Smooth muscle cell of the umbilical artery (primary cell): ENCODE data around the gene BSN. TPM values are rescaled to one million over a fixed set of nuclear protein-coding genes. Genes with fewer than 3 reads are reported as not detected.

Experiments used
- total RNA-seq: library from RNA; depleted of rRNA; stranded (reverse); fragments of >200 nt; gene quantifications from 2 replicates; pipeline ENCODE4 v1.2.3, GENCODE V29; 2014

BSN gene, protein sequence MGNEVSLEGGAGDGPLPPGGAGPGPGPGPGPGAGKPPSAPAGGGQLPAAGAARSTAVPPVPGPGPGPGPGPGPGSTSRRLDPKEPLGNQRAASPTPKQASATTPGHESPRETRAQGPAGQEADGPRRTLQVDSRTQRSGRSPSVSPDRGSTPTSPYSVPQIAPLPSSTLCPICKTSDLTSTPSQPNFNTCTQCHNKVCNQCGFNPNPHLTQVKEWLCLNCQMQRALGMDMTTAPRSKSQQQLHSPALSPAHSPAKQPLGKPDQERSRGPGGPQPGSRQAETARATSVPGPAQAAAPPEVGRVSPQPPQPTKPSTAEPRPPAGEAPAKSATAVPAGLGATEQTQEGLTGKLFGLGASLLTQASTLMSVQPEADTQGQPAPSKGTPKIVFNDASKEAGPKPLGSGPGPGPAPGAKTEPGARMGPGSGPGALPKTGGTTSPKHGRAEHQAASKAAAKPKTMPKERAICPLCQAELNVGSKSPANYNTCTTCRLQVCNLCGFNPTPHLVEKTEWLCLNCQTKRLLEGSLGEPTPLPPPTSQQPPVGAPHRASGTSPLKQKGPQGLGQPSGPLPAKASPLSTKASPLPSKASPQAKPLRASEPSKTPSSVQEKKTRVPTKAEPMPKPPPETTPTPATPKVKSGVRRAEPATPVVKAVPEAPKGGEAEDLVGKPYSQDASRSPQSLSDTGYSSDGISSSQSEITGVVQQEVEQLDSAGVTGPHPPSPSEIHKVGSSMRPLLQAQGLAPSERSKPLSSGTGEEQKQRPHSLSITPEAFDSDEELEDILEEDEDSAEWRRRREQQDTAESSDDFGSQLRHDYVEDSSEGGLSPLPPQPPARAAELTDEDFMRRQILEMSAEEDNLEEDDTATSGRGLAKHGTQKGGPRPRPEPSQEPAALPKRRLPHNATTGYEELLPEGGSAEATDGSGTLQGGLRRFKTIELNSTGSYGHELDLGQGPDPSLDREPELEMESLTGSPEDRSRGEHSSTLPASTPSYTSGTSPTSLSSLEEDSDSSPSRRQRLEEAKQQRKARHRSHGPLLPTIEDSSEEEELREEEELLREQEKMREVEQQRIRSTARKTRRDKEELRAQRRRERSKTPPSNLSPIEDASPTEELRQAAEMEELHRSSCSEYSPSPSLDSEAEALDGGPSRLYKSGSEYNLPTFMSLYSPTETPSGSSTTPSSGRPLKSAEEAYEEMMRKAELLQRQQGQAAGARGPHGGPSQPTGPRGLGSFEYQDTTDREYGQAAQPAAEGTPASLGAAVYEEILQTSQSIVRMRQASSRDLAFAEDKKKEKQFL (N-terminal part only)
- total RNA-seq, result under 0.01 and 0.14 TPM in 2 replicates

GRCh38 chr3:49553692-49554632, at the start of gene BSN:
Gene BSN, plus strand, starts transcription at chr3:49554477. Its CDS starts 126 bp downstream, at chr3:49554603.

DNA sequence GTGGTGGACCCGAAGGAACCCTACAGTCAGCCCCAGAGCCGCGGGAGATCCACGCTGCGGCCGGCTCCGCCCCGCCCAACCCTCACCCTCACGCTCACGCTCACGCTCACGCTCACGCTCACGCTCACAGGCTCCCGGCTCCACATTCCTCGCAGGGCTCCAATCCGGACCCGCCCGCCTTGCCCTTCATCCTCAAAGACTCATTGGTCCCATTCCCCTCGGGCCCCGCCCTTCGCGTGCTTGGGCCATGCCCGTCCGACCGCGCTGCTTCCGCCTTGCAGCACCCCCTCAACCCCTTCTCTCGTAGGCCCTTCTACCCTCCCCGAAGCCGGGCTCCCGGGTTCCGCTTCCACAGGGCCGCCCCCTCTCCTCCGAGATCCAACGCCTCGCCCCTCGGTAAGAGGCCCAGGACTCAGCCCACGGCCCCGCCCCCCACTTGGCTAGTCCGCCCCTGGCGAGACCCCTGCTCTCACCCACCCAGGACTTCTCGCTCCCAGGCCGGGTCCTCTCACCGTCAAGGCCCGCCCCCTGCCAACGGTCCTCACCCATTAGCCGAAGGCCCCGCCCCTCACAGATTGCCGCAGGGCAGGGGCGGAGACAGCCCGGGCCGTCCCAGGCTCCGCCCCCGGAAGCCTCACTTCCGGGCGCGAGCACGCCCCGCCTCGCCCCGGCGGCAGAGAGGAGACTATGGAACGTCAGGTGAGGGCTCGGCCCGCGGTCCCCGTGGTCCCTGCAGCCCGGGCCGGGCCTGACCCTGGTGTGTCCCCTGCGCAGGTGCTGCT, 119.6 kb downstream of the BSN start, which contains the start of gene APEH:
TSS of gene APEH (plus strand) at position 637 of the 782 bp plus-strand sequence. CDS start at position 688, 51 bp downstream.

DNA sequence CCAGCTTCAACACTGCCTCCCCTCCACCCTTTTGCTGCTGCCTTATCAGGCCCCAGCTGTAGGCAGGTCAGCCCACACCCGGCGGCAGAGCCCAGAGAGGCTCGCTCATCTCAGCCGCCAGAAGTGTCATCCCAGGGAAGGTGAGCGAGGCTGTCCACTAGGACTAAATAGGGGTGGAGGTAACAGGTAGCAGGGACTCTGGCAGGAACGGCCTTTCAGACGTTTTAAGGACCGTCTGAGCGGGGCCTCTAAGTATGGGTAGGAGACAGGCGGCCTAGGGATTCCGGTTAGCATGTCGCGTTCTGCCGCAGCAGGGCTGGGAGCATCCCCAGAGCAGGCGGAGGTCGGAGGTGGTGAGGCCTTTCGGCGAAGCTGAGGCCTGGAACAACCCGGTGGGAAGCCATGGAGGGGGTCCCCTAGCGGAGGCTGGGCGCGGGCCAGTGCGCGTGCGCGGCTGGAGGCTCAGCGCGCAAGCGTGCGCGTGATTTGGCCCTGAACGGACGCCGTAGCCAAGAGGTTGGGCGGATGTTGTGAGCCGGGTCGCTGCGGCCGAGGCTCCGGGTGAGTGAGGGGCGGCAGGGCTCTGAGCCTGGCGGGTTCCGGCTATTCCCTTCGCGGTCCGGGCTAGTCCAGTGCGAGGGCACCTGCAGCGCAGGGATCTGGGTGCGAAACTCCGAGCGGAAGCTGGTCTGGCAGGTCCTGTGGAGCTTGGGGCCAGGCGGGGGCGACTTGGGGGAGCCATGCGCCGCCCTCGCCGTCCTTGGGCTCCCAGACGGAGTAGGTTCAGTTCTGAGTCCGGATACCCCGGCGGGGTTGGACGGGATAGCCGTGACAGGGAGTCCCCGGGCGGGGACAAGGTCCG, 135.0 kb downstream of the BSN start, which contains the start of the genes MST1 and RNF123:
TSS of gene MST1 (minus strand) at position 429 of the 862 bp plus-strand sequence. CDS start 783 bp downstream, outside the sequence.
TSS of gene RNF123 (plus strand) at position 512 of the 862 bp plus-strand sequence. CDS start 1,609 bp downstream, outside the sequence.

DNA sequence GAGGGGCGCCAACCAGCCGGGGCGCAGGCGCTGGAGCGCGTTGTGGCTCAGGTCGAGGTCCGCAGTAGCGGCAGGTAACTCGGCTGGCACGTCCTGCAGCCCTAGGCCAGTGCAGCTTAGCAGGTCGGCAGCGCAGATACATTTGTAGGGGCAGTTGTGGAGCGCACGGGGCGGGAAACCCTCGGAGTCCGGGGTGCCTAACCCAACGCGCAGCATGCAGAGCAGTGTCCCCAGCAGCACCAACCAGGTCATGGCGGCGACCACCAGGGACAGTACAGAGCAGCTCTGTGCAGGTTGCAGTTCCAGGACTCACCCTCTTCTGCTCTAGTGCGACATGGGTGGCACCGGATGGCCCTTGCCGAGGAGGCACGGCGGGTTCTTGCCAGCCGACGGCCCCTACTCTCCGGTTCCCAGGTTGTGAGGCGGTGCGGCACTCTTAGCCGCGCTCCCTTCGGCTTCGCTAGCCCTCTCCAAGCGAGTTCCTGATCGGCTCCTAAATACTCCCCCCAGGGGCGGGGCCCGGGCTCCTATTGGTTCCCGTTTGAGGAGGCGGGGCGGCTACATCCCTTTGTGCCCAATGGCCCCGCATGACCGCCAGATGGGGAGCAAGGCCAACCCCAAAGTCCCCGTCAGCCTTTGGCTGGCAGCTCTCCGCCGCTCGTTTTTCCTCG, 165.1 kb downstream of the BSN start, which contains the start of gene AMIGO3:
TSS of gene AMIGO3 (minus strand) at position 471 of the 671 bp plus-strand sequence. CDS start at position 252, 219 bp downstream.

Other genes with a start within 250 kb of the BSN start
- 18.7 and 29.8 TPM in 2 replicates for gene USP4, start 214.4 kb upstream of the BSN start, total RNA-seq
- 152 and 188 TPM in 2 replicates for gene GPX1, start 196.1 kb upstream of the BSN start, total RNA-seq
- 575 and 599 TPM in 2 replicates for gene RHOA, start 142.5 kb upstream of the BSN start, total RNA-seq
- gene TCTA, start 142.1 kb upstream of the BSN start, total RNA-seq, result 22.0 and 29.6 TPM in 2 replicates
- gene AMT, start 132.0 kb upstream of the BSN start, total RNA-seq, result 0.28 and 0.89 TPM in 2 replicates
- 2.7 and 7.1 TPM in 2 replicates for gene NICN1, start 125.2 kb upstream of the BSN start, total RNA-seq
- gene DAG1, start 84.2 kb upstream of the BSN start, total RNA-seq, result 63.5 and 77.1 TPM in 2 replicates
- 115 and 140 TPM in 2 replicates for gene APEH, start 119.9 kb downstream of the BSN start, total RNA-seq
- gene MST1, start 135.0 kb downstream of the BSN start, total RNA-seq, result 4.8 and 7.7 TPM in 2 replicates
- 30.9 and 33.2 TPM in 2 replicates for gene RNF123, start 135.1 kb downstream of the BSN start, total RNA-seq
- 0.30 TPM in 1 of 2 replicates, not detected in the other for gene AMIGO3, start 165.2 kb downstream of the BSN start, total RNA-seq
- 40.6 and 42.2 TPM in 2 replicates for gene GMPPB, start 169.5 kb downstream of the BSN start, total RNA-seq
- gene IP6K1, start 232.1 kb downstream of the BSN start, total RNA-seq, result 22.6 and 39.2 TPM in 2 replicates
- gene CDHR4, start 245.4 kb downstream of the BSN start, total RNA-seq, result not detected in 2 replicates
- 3.4 and 3.9 TPM in 2 replicates for gene INKA1, start 248.8 kb downstream of the BSN start, total RNA-seq